ENCODE measurements around the gene A2M. TPM values are rescaled to one million over a fixed set of nuclear protein-coding genes. Genes with fewer than 3 reads are reported as not detected.

Gene A2M
- total and polyA plus RNA-seq, 7 experiments from 2014 or later = 0.08 to 4.9 (median 1.5) TPM; not detected in 3

- intact Hi-C loops (cut with micrococcal nuclease) = no loop called here
- no peaks in the 10 kb centered on the region for H3K4me1 ChIP-seq (ENCODE audit: control insufficient read depth in 2 of 2, insufficient read depth in 2 of 2, low read length in 2 of 2)
- no peaks in the 10 kb centered on the region for H3K27me3 ChIP-seq (ENCODE audit: control insufficient read depth in 2 of 2, insufficient read depth in 2 of 2, low read length in 2 of 2)
- Mint-ChIP-seq H3K27me3 (peaks cover 0 to 7% (median 0%) of the 10 kb centered on the region in 5 donors), H3K36me3 (peaks cover 2 to 17% (median 10%) of the 10 kb centered on the region in 5 donors), H3K9me3 (peaks cover 0 to 30% (median 13%) of the 10 kb centered on the region in 11 donors), H3K4me3 (no peak overlapping the region), H3K4me1 (peaks cover 0 to 4% (median 0%) of the 10 kb centered on the region in 7 donors), H3K27ac (no peak overlapping the region)
- DNase-seq = no peak
- ChIA-PET POLR2A (interaction anchor here (0.6 kb wide), 1 partner anchor 38 kb away, joined by 3 read pairs; no protein-coding TSS in a partner anchor), CTCF (no interaction called here)
- no peak overlapping the region for H3K27ac ChIP-seq (ENCODE audit: low read depth, low read length)
- H3K36me3 ChIP-seq (ENCODE audit: control insufficient read depth in 2 of 3, insufficient read depth in 3 of 3, low read length in 3 of 3) = no peaks in the 10 kb centered on the region
- H3K9me3 ChIP-seq (ENCODE audit: control insufficient read depth in 2 of 3, low read length in 3 of 3) = peaks cover 0 to 9% (median 0%) of the 10 kb centered on the region in 3 experiments
- no peak for ATAC-seq
- no peak overlapping the region for H3K4me3 ChIP-seq (ENCODE audit: low read length)
Observed at GRCh38 chr12:9083793-9084192, 31.9 kb downstream of the A2M start.

GRCh38 chr12:9081667-9082427 is 33.9 kb downstream of the A2M start:
- no peak overlapping the region for H3K4me3 ChIP-seq (ENCODE audit: low read length)
- intact Hi-C loops (cut with micrococcal nuclease) = no loop called here

GRCh38 chr12:9079883-9080675 is 35.6 kb downstream of the A2M start:
- peaks cover 2 to 28% (median 11%) of the 10 kb centered on the region in 5 donors for H3K36me3 Mint-ChIP-seq
- H3K27me3 ChIP-seq (ENCODE audit: control insufficient read depth in 2 of 2, insufficient read depth in 2 of 2, low read length in 2 of 2) = no peaks in the 10 kb centered on the region
- ChIA-PET CTCF (interaction anchor here (0.9 kb wide), 1 partner anchor 31 kb away, joined by 3 read pairs; no protein-coding TSS in a partner anchor), POLR2A (no interaction called here)
- ATAC-seq = no peak
- no peak overlapping the region for H3K27ac Mint-ChIP-seq
- H3K4me3 Mint-ChIP-seq = no peak overlapping the region
- H3K9me3 ChIP-seq (ENCODE audit: control insufficient read depth in 2 of 3, low read length in 3 of 3) = peaks cover 0 to 9% (median 0%) of the 10 kb centered on the region in 3 experiments
- DNase-seq = no peak
- H3K4me1 Mint-ChIP-seq = peaks cover 0 to 2% (median 0%) of the 10 kb centered on the region in 7 donors
- intact Hi-C loops (cut with micrococcal nuclease) = no loop called here
- no peaks in the 10 kb centered on the region for H3K36me3 ChIP-seq (ENCODE audit: control insufficient read depth in 2 of 3, insufficient read depth in 3 of 3, low read length in 3 of 3)
- peaks cover 0 to 6% (median 0%) of the 10 kb centered on the region in 5 donors for H3K27me3 Mint-ChIP-seq
- no peak overlapping the region for H3K27ac ChIP-seq (ENCODE audit: low read depth, low read length)
- H3K9me3 Mint-ChIP-seq = peaks cover 0 to 30% (median 13%) of the 10 kb centered on the region in 11 donors
- no peak overlapping the region for H3K4me3 ChIP-seq (ENCODE audit: low read length)
- H3K4me1 ChIP-seq (ENCODE audit: control insufficient read depth in 2 of 2, insufficient read depth in 2 of 2, low read length in 2 of 2) = no peaks in the 10 kb centered on the region

More at GRCh38 chr12:9081667-9082427, 33.9 kb downstream of the A2M start:
- Histone ChIP-seq H3K27me3 (ENCODE audit: control insufficient read depth in 2 of 2, insufficient read depth in 2 of 2, low read length in 2 of 2) (no peaks in the 10 kb centered on the region), H3K36me3 (ENCODE audit: control insufficient read depth in 2 of 3, insufficient read depth in 3 of 3, low read length in 3 of 3) (no peaks in the 10 kb centered on the region), H3K27ac (ENCODE audit: low read depth, low read length) (no peak overlapping the region), H3K9me3 (ENCODE audit: control insufficient read depth in 2 of 3, low read length in 3 of 3) (peaks cover 0 to 9% (median 0%) of the 10 kb centered on the region in 3 experiments), H3K4me1 (ENCODE audit: control insufficient read depth in 2 of 2, insufficient read depth in 2 of 2, low read length in 2 of 2) (no peaks in the 10 kb centered on the region)
- Mint-ChIP-seq H3K36me3 (peaks cover 2 to 25% (median 11%) of the 10 kb centered on the region in 5 donors), H3K27me3 (peaks cover 0 to 4% (median 0%) of the 10 kb centered on the region in 5 donors), H3K27ac (no peak overlapping the region), H3K4me1 (peaks cover 0 to 4% (median 0%) of the 10 kb centered on the region in 7 donors), H3K4me3 (no peak overlapping the region), H3K9me3 (peaks cover 0 to 30% (median 13%) of the 10 kb centered on the region in 11 donors)
- no peak for ATAC-seq
- ChIA-PET CTCF (no interaction called here), POLR2A (no interaction called here)
- DNase-seq = no peak

- Mint-ChIP-seq H3K27me3 (peaks cover 0 to 5% (median 0%) of the 10 kb centered on the region in 5 donors), H3K27ac (no peak overlapping the region), H3K4me1 (peaks cover 0 to 2% (median 0%) of the 10 kb centered on the region in 7 donors), H3K4me3 (no peak overlapping the region), H3K36me3 (peaks cover 2 to 28% (median 11%) of the 10 kb centered on the region in 5 donors), H3K9me3 (peaks cover 0 to 23% (median 9%) of the 10 kb centered on the region in 11 donors)
- H3K4me1 ChIP-seq (ENCODE audit: control insufficient read depth in 2 of 2, insufficient read depth in 2 of 2, low read length in 2 of 2) = no peaks in the 10 kb centered on the region
- no peak overlapping the region for H3K4me3 ChIP-seq (ENCODE audit: low read length)
- ChIA-PET POLR2A (no interaction called here), CTCF (interaction anchor here (0.9 to 1.0 kb wide), 2 partner anchors 17 to 30 kb away, joined by 3 read pairs; no protein-coding TSS in a partner anchor)
- DNase-seq (no peak), ATAC-seq (no peak)
- H3K36me3 ChIP-seq (ENCODE audit: control insufficient read depth in 2 of 3, insufficient read depth in 3 of 3, low read length in 3 of 3) = no peaks in the 10 kb centered on the region
- peaks cover 0 to 7% (median 0%) of the 10 kb centered on the region in 3 experiments for H3K9me3 ChIP-seq (ENCODE audit: control insufficient read depth in 2 of 3, low read length in 3 of 3)
- intact Hi-C loops (cut with micrococcal nuclease) = no loop called here
- no peak overlapping the region for H3K27ac ChIP-seq (ENCODE audit: low read depth, low read length)
- no peaks in the 10 kb centered on the region for H3K27me3 ChIP-seq (ENCODE audit: control insufficient read depth in 2 of 2, insufficient read depth in 2 of 2, low read length in 2 of 2)
Observed at GRCh38 chr12:9079082-9079481, 36.6 kb downstream of the A2M start.

GRCh38 chr12:9077152-9078031 is 38.3 kb downstream of the A2M start:
- Mint-ChIP-seq H3K9me3 (peaks cover 0 to 8% (median 3%) of the 10 kb centered on the region in 11 donors), H3K4me1 (peaks cover 0 to 2% (median 0%) of the 10 kb centered on the region in 7 donors), H3K27ac (no peak overlapping the region), H3K4me3 (no peak overlapping the region), H3K27me3 (peaks cover 0 to 10% (median 0%) of the 10 kb centered on the region in 5 donors), H3K36me3 (peaks cover 0 to 20% (median 7%) of the 10 kb centered on the region in 5 donors)
- ChIA-PET CTCF (no interaction called here), POLR2A (no interaction called here)
- H3K27ac ChIP-seq (ENCODE audit: low read depth, low read length) = no peak overlapping the region
- H3K9me3 ChIP-seq (ENCODE audit: control insufficient read depth in 2 of 3, low read length in 3 of 3) = no peaks in the 10 kb centered on the region
- no peaks in the 10 kb centered on the region for H3K27me3 ChIP-seq (ENCODE audit: control insufficient read depth in 2 of 2, insufficient read depth in 2 of 2, low read length in 2 of 2)
- ATAC-seq (no peak), DNase-seq (no peak)
- no peaks in the 10 kb centered on the region for H3K36me3 ChIP-seq (ENCODE audit: control insufficient read depth in 2 of 3, insufficient read depth in 3 of 3, low read length in 3 of 3)
- no peaks in the 10 kb centered on the region for H3K4me1 ChIP-seq (ENCODE audit: control insufficient read depth in 2 of 2, insufficient read depth in 2 of 2, low read length in 2 of 2)
- H3K4me3 ChIP-seq (ENCODE audit: low read length) = no peak overlapping the region
- intact Hi-C loops (cut with micrococcal nuclease) = no loop called here

- H3K4me3 Mint-ChIP-seq = no peak overlapping the region
- H3K36me3 ChIP-seq (ENCODE audit: control insufficient read depth in 2 of 3, insufficient read depth in 3 of 3, low read length in 3 of 3) = no peaks in the 10 kb centered on the region
- CTCF ChIA-PET = no interaction called here
- peaks cover 0 to 2% (median 0%) of the 10 kb centered on the region in 7 donors for H3K4me1 Mint-ChIP-seq
- no peaks in the 10 kb centered on the region for H3K4me1 ChIP-seq (ENCODE audit: control insufficient read depth in 2 of 2, insufficient read depth in 2 of 2, low read length in 2 of 2)
- H3K27me3 Mint-ChIP-seq = peaks cover 0 to 10% (median 0%) of the 10 kb centered on the region in 5 donors
- no peak overlapping the region for H3K4me3 ChIP-seq (ENCODE audit: low read length)
- H3K27ac ChIP-seq (ENCODE audit: low read depth, low read length) = no peak overlapping the region
- POLR2A ChIA-PET = no interaction called here
- no peaks in the 10 kb centered on the region for H3K9me3 ChIP-seq (ENCODE audit: control insufficient read depth in 2 of 3, low read length in 3 of 3)
- ATAC-seq (no peak), DNase-seq (no peak)
- peaks cover 0 to 5% (median 1%) of the 10 kb centered on the region in 11 donors for H3K9me3 Mint-ChIP-seq
- H3K36me3 Mint-ChIP-seq = peaks cover 0 to 16% (median 7%) of the 10 kb centered on the region in 5 donors
- H3K27me3 ChIP-seq (ENCODE audit: control insufficient read depth in 2 of 2, insufficient read depth in 2 of 2, low read length in 2 of 2) = no peaks in the 10 kb centered on the region
- intact Hi-C loops (cut with micrococcal nuclease) = no loop called here
- no peak overlapping the region for H3K27ac Mint-ChIP-seq
Observed at GRCh38 chr12:9076733-9077132, 39.0 kb downstream of the A2M start.
